A549 treated with Mapracorat at 1 μM for 4 hours (cell line): Measurements from ENCODE around the gene PBRM1. TPM values are rescaled to one million over a fixed set of nuclear protein-coding genes. Genes with fewer than 3 reads are reported as not detected.

Experiments used
- total RNA-seq: library from RNA; stranded (reverse); fragments of 200-300 nt; extraction: Qiagen RNA extraction; gene quantifications from 5 replicates; pipeline ENCODE4 v1.2.3, GENCODE V29; 2022

PBRM1 gene
- 10.6 to 15.6 TPM (median 15.1 TPM) in 5 replicates for total RNA-seq

GRCh38 chr3:52685709-52686691 is at the start of gene PBRM1, which contains the start of gene GNL3:
TSS of gene PBRM1 (minus strand) at chr3:52685913.
TSS of gene GNL3 (plus strand) at chr3:52686032. CDS start at chr3:52686093, 61 bp downstream.

DNA sequence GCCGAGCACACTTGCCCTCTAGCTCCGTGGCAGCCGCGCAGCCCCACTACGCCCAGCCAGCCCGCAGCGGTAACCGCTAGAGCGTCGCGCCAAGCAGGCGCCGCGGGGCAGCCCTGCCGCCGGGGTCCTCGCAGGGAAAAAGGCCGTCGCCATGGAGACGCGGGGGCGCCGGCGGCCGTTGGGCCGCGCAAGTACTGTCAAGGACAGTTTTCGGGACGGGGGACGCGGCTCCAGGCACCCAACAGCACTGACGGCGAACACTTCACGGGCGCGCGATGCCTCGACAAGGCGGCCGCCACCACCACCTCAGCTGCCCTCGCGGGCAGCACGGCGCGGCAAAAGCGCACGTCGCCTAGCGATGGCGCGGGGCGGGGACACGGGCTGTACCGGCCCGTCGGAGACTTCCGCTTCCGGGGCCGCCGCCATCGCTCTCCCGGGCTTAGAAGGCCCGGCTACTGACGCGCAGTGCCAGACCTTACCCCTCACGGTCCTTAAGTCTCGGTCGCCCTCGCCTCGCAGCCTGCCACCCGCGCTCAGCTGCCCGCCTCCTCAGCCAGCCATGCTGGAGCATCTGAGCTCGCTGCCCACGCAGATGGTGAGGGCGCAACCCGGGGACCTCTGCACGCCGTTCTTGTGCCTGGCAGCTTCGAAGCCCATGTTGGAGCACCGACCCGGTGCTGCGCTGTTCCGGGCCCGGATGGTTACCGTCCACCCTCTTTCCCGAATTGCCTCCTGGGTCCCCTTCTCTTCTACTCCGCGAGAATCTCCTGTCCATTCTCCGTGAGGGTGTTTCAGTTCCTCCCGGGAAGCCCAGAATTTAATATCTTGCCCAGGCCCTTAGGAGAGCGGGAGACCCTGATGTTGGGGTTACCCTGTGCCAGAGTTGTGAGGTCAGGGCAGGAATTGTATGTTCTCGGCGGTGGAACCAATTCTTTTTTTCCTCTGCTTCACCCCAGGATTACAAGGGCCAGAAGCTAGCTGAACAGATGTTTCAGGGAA is 20.3 kb upstream of the PBRM1 start, which contains the start of the genes GLT8D1 and SPCS1:
GLT8D1 (minus strand) TSS at position 104 of the 999 bp plus-strand sequence. CDS start 5,331 bp downstream, outside the sequence.
SPCS1 (plus strand) TSS at position 419 of the 999 bp plus-strand sequence; CDS start at position 560, 141 bp downstream.

GRCh38 chr3:52536369-52537164 is 149.1 kb downstream of the PBRM1 start, which contains the start of gene UQCC5:
TSS of gene UQCC5 (plus strand) at chr3:52536605. CDS start at chr3:52536756, 151 bp downstream.

GRCh38 chr3:52533623-52534280 is 152.0 kb downstream of the PBRM1 start, which contains the start of gene NT5DC2:
TSS of gene NT5DC2 (minus strand) at chr3:52533857. CDS start at chr3:52533737, 120 bp downstream.

Other genes starting within 250 kb of the PBRM1 start
- gene SEMA3G, start 240.8 kb downstream of the PBRM1 start, total RNA-seq: 0.04 to 0.12 TPM (median 0.06 TPM) in 5 replicates
- 0.99 to 1.5 TPM (median 1.4 TPM) in 5 replicates for gene TNNC1, start 231.9 kb downstream of the PBRM1 start, total RNA-seq
- gene NISCH, start 230.3 kb downstream of the PBRM1 start, total RNA-seq: 10.0 to 15.4 TPM (median 15.0 TPM) in 5 replicates
- gene STAB1, start 190.6 kb downstream of the PBRM1 start, total RNA-seq: 0.05 to 0.16 TPM (median 0.08 TPM) in 3 of 5 replicates, not detected in the others
- gene NT5DC2, start 152.1 kb downstream of the PBRM1 start, total RNA-seq: 81.1 to 105 TPM (median 99.5 TPM) in 5 replicates
- 58.0 to 69.5 TPM (median 61.0 TPM) in 5 replicates for gene UQCC5, start 149.3 kb downstream of the PBRM1 start, total RNA-seq
- gene GNL3, start 119 bp upstream of the PBRM1 start, total RNA-seq: 89.6 to 138 TPM (median 91.0 TPM) in 5 replicates
- gene GLT8D1, start 19.9 kb upstream of the PBRM1 start, total RNA-seq: 35.0 to 38.9 TPM (median 38.4 TPM) in 5 replicates
- 152 to 169 TPM (median 162 TPM) in 5 replicates for gene SPCS1, start 20.2 kb upstream of the PBRM1 start, total RNA-seq
- gene NEK4, start 85.0 kb upstream of the PBRM1 start, total RNA-seq: 10.0 to 15.8 TPM (median 13.6 TPM) in 5 replicates
- gene ITIH1, start 91.7 kb upstream of the PBRM1 start, total RNA-seq: not detected in 5 replicates
- gene ITIH3, start 108.9 kb upstream of the PBRM1 start, total RNA-seq: 0.13 TPM in 1 of 5 replicates, not detected in the others
- gene ITIH4, start 144.8 kb upstream of the PBRM1 start, total RNA-seq: 0.63 to 1.9 TPM (median 0.87 TPM) in 5 replicates
- 0.28 TPM in 1 of 5 replicates, not detected in the others for gene MUSTN1, start 149.1 kb upstream of the PBRM1 start, total RNA-seq
- gene STIMATE, start 211.6 kb upstream of the PBRM1 start, total RNA-seq: 6.1 to 8.3 TPM (median 7.5 TPM) in 5 replicates